GM19324 (cell line): ENCODE data around the gene PIK3R3.
A peak's percentile ranks its signal among the peaks of the same experiment; 100 is the strongest.

Experiments used
- ATAC-seq: cut with Tn5 transposase; IDR thresholded peaks from one replicate; pipeline ENCODE4 v1.9.1; 2021; ENCODE audit warnings: mild to moderate bottlenecking, moderate library complexity; ENCODE audit not compliant: unreplicated experiment, low FRiP score

PIK3R3 gene

DNA sequence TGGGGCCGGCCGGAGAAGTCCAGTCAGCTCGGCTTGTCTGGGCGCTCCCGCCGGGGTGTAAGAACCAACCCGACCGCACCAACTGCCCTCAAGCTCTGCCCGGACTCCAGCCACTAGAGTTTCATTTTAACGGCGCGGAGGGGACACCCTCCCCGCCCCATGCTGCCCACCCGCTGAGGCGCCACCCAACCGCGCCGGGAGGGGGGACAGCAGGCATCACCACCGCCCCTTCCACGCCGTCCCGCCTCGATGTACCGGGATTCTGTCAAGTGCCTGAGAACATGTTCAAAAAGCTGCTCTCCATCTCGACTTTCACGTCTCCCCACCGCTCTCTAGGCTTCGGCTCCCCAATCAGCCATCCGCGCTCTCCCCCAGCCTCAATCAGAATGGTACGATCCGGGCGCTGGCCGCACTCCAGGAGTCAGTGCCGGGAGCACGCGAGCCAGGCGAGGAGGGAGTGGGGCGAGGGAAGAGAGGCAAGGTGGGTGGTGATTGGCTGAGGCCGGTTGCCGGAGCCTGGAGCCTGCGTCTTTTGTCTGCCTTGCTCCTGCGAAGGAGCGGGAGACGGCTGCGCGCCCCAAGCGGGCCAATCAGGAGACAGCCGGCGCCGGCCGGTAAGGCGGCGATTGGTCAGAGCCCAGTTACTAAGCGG lies at the start of gene PIK3R3:
Gene PIK3R3 (minus strand): TSS at position 101 of the 652 bp plus-strand sequence. CDS start 677 bp downstream, outside the sequence.
- ATAC-seq = peak; percentile 94

DNA sequence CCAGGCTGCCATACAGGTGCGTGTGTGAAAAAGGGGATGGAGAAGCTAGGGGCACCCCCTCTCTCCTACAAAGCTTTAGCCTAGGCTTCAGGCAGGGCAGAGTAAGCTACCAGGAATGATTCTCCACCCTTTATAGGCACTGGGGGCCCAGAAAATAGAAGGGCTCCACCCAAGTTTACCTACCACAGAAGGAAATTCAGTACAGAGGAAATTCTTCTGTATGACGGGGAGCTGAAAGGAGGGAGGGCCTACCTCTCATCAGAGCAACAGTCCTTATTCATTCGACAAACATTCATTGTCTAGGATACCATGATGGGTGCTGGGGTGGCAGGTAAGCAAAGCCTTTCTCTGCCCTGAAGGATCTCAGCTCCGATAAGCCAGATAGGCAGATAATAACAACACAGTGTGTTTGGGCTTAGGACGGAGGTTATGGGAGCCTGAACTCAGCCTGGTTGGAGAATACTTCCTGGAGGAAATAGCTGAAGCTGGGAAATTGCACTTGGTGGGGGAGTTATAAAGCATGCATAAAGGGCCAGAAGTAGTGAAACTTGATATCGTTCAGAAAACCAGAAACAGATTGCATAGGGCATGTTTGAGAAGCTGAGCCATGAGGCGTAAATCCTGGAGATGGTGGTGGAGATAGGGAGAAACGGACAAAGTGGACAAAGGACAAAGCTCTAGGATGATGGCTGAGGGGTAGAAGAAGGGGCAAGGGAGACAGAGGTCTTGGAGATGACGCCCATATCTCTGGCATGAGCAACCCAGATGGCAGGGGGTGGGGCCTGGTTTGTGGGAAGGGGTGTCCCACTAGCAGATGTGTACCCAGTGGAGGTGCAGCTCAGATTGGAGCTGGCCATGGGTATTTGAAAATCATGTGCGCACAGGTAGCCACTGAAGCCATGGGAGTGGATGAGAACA lies 49.2 kb upstream of the PIK3R3 start:
- no peak for ATAC-seq

DNA sequence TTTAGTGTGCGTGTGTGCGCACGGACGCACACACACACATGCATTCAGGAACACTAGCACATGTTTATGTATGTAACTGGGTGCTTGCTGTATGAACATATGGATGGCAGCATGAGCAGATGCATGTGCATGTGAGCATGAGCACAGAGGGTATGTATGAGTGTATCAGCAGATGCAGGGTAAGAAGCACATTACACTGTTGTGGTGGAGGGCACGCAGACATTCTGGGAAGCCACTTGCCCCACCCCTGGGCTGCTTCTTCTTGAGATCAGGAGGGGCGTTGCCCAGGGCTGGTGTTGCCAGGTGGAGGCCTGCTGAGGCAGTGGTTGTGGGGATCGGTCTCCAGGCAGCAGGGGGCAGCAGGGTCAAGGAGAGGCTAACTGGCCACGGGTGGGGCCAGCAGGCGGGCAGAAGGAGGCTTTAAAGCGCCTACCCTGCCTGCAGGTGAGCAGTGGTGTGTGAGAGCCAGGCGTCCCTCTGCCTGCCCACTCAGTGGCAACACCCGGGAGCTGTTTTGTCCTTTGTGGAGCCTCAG lies 47.7 kb upstream of the PIK3R3 start:
- ATAC-seq = no peak

DNA sequence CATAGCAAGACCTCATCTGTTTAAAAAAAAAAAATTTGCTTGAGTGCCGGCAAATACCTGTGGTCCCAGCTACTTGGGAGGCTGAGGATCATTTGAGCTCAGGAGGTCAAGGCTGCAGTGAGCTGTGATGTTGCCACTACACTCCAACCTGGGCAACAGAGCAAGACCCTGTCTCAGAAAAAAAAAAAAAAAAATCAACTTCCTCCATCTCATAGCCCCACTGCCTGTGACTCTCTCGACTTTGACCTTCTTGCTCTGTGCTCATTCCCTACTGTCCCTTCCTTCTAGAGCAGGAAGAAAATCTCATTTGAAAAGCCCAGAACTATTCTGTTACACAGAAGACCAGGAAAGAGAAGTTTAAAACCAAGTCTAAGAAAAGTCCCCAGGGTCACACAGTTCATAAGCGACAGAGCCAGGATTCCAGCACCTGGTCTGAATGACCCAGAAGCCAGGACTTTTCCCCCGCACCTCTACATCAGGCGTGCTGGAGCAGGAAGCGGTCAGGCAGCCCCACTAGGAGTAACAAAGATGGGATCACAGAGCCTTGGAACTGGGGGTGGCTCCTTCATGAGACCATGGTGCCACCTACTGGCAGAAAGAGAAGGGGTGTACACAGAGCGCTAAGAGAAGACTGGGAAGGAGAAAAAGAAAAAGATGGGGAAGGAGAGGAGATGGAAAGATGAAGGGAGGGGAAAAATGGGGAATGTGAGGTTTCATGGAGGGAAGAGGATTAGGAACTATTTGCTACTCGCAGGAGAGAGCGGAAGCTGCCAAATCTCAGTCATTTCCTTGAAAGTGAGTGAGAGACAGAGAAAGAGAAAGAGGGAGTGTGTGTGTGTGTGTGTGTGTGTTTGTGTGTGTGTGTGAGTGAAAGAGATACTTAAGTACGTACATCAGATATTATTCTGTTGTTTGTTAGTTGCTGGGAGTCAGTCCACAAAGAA lies 47.0 kb upstream of the PIK3R3 start:
- no peak for ATAC-seq

DNA sequence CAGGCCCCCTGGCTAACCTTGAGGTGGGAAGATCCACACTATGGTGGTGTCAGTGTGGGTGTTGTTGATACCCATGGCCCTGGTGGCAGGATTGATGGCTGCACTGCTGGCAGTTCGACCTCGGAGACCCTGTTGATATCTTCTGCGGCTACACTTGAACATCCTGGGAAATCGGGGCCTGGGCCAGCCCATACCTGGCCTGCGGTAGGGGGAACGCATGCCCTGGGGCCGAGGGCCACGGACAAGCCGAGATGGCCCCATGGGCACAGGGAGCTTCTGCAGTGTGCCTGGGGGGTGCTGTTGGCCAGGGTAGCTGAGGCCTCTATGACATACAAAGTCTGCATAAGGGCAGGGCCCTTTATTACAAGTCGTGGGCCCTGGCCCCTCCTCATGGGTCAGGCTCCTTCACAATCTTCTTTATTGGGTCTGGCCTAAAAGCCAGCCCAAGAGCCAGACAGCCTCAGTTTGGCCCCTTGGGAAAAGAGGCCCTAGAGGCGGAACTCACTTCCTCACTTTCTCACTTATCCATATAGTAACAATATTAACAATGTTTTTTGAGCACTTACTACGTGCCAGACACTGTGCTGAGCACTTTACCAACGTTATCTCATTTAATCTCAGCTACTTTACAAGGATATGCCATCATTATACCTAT lies 43.9 kb upstream of the PIK3R3 start, which contains the start of gene P3R3URF:
Gene P3R3URF (minus strand): TSS at position 278 of the 655 bp plus-strand sequence. CDS start 17 bp downstream, at position 261.
- ATAC-seq = no peak

DNA sequence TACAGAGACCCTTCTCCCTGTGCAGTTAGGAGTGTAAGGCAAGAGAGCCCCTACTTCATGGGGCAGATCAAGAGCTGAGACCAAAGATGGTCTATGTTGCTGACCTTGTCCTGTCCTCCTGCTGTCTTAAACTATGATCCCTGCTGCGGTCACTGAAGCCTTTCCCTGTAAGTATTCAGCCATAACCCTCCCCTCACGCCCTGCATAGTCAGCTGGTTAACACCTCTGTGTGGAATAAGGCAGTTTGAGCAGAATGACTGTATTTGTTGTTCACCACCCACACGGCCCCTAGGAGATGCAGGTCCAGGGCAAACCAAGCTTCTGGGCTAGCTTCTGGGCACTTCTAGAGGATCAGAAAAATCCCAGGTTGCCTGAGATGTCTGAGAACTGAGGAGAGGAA lies 42.8 kb upstream of the PIK3R3 start:
- no peak for ATAC-seq

DNA sequence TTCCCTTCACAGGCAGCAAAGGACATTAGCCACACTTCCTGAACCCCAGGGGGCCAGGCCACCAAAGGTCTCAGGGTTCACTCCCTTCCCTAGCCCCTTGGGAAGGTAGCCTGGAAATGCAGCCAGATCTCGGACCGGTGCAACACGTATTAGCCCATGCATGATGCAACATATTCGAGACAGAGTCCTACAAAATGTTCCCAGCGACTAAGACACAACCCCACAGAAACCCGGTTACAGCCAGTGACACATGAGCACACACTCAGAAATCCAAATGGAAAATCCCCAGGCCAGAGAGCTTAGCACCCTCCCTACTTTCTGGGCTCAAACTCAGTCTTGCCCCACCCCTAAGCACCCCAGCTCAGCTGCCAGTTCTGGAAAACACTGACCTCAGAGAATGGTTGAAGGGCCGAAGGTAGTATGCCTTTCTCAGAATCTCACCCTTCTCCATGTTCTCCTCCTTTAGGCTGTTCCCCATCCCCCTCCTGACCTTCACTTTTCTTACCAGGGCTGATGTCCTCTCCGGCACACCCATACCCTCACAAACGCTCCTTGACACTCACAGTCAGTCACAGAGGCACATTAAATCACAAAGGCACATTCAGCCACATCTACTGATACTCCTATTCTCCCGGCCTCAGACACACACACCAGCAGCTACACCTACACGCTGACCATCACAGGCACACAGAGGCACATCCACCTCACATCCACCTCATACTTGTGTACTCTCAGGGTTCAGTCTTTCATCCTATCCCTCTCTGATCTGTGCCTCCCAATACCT lies 42.2 kb upstream of the PIK3R3 start, which contains the start of gene TSPAN1:
Gene TSPAN1 (plus strand): TSS at position 640 of the 784 bp plus-strand sequence. CDS start 6,021 bp downstream, outside the sequence.
- ATAC-seq = no peak

DNA sequence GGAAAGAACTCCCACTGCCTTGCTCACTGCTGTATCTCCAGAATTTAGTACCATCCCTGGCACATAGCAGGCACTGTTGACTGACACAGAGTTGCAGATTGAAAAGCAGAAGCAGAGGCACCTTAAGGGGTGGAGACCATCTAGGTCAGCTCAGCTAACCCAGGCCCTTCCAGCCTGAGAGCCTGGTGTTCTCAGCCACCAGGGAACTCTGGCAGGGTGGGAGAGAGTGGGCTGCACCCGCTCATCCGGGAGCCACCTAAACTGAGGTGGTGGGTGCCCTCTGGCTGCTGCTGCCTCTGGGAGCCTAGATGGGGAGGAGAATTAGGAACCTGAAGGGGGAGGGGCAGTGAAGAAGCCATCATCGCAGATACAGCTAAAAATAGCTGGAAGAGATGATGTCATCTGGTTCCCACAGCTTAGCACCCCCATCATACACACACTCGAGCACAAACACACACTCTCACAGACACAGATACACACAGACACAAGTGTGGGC lies 41.0 kb upstream of the PIK3R3 start:
- ATAC-seq = no peak

DNA sequence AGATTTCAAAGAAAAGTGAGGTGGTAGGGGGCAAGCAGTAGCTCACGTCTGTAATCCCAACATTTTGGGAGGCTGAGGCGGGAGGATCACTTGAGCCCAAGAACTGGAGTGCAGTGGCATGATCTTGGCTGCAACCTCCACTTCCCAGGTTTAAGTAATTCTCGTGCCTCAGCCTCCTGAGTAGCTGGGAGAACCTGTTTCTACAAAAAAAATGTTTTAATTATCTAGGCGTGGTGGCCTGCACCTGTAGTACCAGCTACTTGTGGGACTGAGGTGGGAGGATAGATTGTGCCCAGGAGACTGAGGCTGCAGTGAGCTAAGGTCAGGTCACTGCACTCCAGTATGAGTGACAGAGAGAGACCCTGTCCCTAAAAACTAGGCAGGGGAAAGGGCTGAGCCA lies 39.9 kb upstream of the PIK3R3 start:
- no peak for ATAC-seq

DNA sequence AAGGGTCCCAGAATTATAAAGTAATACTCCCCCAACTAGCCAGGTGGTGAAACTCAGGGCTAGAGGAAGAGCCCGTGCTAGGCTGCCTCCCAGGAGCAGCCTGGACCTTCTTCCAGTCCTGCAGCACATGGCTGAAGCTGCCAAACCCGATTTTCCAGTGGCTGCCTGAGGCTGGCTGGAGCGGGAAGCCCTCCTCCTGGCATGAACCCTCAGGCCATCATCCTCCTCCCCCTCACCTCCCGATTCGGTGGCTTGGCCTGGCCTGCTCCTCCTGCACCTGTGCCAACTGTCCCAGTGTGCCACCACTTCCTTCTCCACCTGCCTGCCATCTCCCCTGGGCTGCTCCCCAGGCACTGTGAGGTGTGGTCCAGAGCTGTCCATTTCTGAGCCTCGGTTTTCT lies 39.4 kb upstream of the PIK3R3 start:
- no peak for ATAC-seq

DNA sequence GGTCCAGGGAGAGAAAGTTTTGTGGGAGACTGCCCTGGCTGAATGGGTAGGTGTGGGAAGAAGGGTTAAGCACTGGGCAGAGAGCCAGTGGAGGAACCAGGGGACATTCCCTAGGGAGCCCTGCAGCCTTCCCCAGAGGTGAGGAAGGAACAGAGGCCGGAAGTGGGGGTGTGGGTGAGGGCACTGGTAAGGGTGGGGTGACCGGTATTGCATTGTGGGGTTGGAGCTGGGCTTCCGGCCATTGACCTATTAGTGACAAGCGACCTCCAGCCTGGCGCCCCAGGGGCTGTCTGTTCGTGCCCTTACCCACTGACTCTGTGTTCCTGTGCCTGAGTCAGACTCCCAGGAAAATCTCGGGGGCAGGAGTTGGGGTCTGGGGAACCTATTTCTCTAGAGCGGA lies 38.9 kb upstream of the PIK3R3 start:
- no peak for ATAC-seq

DNA sequence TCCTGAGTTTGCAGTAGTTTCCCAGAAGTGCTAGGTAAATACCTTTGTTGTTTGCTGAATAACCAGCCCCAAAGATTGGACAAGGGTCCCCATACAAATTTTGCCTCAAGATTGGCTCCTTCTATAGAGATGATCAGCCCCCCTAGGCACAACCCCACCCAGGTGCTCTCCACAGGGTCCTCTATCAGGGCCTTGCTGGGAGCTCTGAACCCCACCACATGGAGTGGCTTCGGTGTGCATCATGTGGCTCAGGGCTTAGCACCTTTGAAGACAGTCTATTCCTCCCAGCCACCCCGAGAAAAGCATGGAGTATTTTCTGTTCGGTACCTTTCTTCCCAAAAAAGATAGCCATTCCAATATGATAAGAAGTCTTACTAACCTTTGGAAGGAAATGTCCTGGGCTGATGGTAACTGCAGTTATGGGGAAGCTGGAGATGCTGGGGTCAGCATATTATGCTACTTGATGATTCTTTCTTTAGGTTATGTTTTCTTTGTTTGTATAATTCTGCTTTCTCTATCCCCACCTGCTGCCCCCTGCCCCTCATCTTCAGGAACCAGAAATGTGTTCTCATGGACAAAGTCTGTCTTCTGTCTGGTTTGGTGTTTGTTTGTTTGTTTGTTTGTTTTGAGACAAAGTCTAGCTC lies 37.5 kb upstream of the PIK3R3 start:
- ATAC-seq = no peak

DNA sequence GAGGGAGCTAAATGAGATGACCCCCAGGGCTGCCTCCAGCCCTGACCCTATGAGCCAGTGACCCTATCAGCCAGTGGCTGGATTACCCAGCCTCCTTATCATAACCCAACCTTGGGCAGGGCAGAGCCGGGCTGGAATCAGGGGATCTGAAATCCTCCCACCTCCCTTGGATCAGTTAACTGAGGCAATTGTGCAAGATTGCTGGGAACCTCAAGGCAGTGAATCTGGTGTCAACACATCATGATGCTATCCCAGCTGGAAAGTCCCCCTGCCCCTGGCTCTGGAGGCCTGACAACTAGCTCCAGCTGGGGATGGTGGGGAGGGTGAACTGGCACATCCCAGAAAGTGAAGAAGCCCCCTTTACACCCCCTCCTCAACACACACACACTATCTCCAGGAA lies 36.0 kb upstream of the PIK3R3 start:
- no peak for ATAC-seq

DNA sequence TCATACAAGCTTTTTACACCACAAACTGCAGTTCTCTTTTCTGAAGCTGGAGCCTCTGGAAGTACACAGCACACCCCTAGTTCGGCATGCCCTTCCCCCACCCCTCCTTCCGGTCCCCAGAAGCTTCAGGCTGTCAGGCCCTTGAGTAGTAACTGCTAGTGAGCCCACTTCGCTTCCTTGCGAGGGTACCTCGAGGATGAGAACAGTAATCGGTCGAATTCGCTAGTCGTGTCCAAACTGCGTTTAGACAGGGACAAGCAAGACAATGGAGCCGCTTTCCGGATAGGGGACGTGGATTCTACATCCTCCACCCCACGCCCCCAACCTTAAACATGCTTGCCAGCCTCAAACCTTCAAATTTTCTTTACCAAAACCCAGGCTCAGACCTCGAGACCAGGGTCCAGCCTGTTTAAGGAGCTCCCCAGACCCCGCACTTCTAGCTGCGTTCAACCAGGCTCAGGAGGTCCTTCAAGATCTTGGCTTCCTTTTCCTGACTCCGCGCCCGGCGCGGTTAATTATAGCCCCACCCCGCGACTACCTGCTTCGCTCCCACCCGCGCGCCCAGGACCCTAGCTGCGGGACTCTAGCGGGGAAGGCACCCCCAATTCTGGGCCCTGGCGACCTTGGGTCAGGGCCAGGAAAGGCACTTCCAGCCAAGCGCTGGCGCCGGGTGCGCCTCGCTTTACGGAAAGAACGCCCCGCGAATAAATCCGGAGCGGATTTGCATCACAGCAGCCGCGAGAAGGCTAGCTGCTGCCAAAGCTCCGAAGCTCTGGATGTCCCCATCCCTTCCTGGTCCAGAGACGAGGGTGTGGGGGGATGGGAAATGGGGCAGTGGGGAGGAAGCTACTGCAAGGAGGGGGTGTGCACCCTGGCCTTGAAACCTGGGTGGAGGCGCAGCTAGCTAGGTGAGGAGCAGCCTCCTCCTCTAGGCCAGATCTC lies 34.4 kb upstream of the PIK3R3 start:
- ATAC-seq = peak; percentile 51

DNA sequence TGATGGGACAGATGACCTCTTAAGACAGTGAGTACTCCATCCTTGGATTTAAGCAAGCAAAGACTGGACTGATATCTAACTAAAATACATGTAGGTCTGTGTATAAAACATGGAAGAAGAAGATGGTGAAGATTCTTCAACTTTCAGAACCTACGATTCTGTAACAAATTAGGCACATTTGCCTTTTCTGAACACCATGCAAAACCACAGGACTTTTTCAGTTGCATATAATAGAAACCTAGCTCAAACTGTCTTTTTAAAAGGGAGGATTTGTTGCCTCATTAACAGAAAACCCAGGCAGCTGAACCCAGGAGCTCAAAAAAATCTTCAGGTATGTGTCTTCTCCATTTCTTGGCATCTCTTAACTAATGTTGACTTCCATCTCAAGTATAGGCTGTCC lies 27.8 kb upstream of the PIK3R3 start:
- no peak for ATAC-seq

DNA sequence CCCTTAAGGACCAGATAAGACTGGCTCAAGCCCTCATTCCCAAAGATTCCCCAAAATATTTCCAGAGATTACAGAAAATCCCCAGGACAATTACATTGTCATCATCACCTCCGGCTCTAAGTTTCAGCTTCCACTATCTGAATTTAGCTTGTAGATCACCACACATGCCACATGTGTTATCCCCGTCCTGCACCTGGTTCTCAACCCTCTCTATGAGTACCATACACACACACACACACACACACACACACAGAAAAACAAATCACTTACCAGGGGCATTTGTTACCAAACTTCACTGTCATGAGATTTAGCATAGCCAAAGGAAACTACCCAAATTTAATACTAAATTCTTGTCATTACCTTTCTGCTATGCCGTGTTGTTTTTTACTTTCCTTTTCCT lies 27.1 kb upstream of the PIK3R3 start:
- ATAC-seq = no peak
